OCI-LY3 (cell line): Measurements from ENCODE around the gene BACH2.

Experiments
- CTCF ChIP-seq: fragments of 200-600, 300-600 bp; sonication (generic); IDR thresholded peaks from 2 replicates; pipeline ENCODE4 v1.5.1; 2014; ENCODE audit warnings: antibody characterized with exemption, low read length, low read depth
- EZH2phosphoT487 ChIP-seq: fragments of 200-600 bp; shearing (Covaris generic); IDR thresholded peaks from 2 replicates; pipeline ENCODE4 v1.6.1; 2018; ENCODE audit warnings: antibody characterized with exemption, mixed run types, low read depth

DNA sequence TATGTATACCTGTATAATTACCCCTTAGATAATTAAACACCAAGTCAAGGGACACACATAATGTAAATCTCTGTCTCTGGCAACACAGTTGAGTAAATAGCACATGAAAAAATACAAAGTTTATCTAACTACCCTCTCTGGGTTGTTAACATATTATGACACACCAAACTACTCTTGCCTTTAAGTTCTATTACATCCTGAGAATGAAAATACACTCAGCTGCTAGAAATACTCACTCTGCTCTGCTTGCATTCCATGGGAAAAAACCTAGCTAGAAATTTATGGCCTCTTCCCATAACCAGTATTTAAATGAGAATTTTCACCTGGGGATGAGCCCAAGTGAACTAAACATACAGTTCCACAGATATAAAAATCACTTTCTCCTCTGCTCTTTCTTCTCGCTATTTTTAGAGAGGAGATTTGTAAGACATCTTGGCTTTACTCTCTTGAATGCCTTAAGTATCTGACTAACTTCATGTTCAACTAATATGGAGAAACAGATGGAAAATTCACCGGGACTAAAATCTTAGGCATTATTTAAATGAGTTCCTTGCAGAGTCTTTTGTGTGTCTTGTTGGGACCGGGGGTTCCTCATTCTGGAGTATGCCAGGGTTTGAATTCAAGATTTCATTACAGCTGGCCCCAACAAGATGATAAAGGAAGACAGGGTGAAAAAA is 261.5 kb downstream of the BACH2 start:
- no peak for TF ChIP-seq CTCF
- no peak for TF ChIP-seq EZH2phosphoT487
